HCT116 (cell line): ENCODE data around the gene BORA. TPM values are rescaled to one million over a fixed set of nuclear protein-coding genes. Genes with fewer than 3 reads are reported as not detected.

Experiments
- ATAC-seq: fragments of 200-7000 bp; cut with Tn5 transposase; 2 replicates; pipeline ENCODE4 v1.9.1; 2020; ENCODE audit warnings: mild to moderate bottlenecking, moderate library complexity
- BruUV-seq: library from RNA; stranded (reverse); fragments of 400-500 nt; replicated peaks from 2 replicates; lab custom pipeline; 2021; lab: Mats Ljungman, UMichigan
- CTCF ChIA-PET: fragments of 300-600 bp; sonication (Branson Sonifier 250); formaldehyde crosslinking; loops from one replicate; lab custom pipeline; 2021; ENCODE audit warnings: antibody characterized with exemption; lab: Charles Lee
- POLR2A ChIA-PET: fragments of 300-600, 350-600 bp; sonication (Branson Sonifier 250); formaldehyde crosslinking; loops from one replicate; lab custom pipeline; 2021; ENCODE audit warnings: antibody characterized with exemption; lab: Charles Lee
- RAD21 ChIA-PET, 2 experiments: fragments of 300-600 bp; sonication (Branson Sonifier 250); formaldehyde crosslinking; loops; one replicate each; lab custom pipeline; 2023; ENCODE audit warnings: low total read pairs in 2 of 2; ENCODE audit not compliant: uncharacterized antibody in 2 of 2, unreplicated experiment in 2 of 2, low non-redundant PET in 1 of 2; lab: Charles Lee
- DNase-seq: peaks from one replicate; pipeline ENCODE4 v3.0.0-alpha.2; 2010; ENCODE audit warnings: low read depth, low spot score
- H2AFZ ChIP-seq: fragments of 200-600 bp; shearing (Covaris generic), sonication (generic); 2 replicates; pipeline ENCODE4 v1.6.1; 2017; ENCODE audit warnings: low read depth, mixed run types, mixed read lengths, antibody characterized with exemption, low read length; ENCODE audit not compliant: poor library complexity, severe bottlenecking
- H3K27ac ChIP-seq: 2 replicates; pipeline ENCODE4 v1.5.1; 2012; ENCODE audit warnings: low read depth, low read length
- H3K27me3 ChIP-seq: fragments of 200-600 bp; sonication (generic); 2 replicates; pipeline ENCODE4 v1.6.1; 2016; ENCODE audit warnings: mixed run types, low read length, mixed read lengths; ENCODE audit not compliant: insufficient read depth
- H3K36me3 ChIP-seq, 2 experiments: fragments of 200-500 bp in 1 of 2; fragments of 200-600 bp in 1 of 2; sonication (Bioruptor generic) in 1 of 2; sonication (generic) in 1 of 2; 2 replicates each; pipeline versions ENCODE4 v1.5.1 to v1.6.1; 2014 to 2016; ENCODE audit warnings: low read length in 2 of 2, inconsistent platforms in 1 of 2, mixed read lengths in 1 of 2, mixed run types in 1 of 2; ENCODE audit not compliant: insufficient read depth in 2 of 2, control insufficient read depth in 1 of 2
- H3K4me1 ChIP-seq, 2 experiments: fragments of 200-600 bp in 1 of 2; sonication (generic) in 1 of 2; 2 replicates each; pipeline versions ENCODE4 v1.5.1 to v1.6.1; 2012 to 2017; ENCODE audit warnings: low read length in 2 of 2, inconsistent platforms in 1 of 2, mild to moderate bottlenecking in 1 of 2, mixed read lengths in 1 of 2, mixed run types in 1 of 2, moderate library complexity in 1 of 2; ENCODE audit not compliant: insufficient read depth in 2 of 2, control insufficient read depth in 1 of 2
- H3K4me2 ChIP-seq: fragments of 200-600 bp; sonication (generic); 2 replicates; pipeline ENCODE4 v1.6.1; 2017; ENCODE audit warnings: mixed run types, low read length, mixed read lengths
- H3K4me3 ChIP-seq, 2 experiments: fragments of 200-600 bp in 1 of 2; sonication (generic) in 1 of 2; replicated peaks in 1 of 2; 2 replicates each; pipeline ENCODE4 v1.5.1; 2011 to 2016; ENCODE audit warnings: low read length in 2 of 2, control low read depth in 1 of 2, low read depth in 1 of 2, mild to moderate bottlenecking in 1 of 2, mixed read lengths in 1 of 2, mixed run types in 1 of 2
- H3K79me2 ChIP-seq: fragments of 200-600 bp; sonication (generic); 2 replicates; pipeline ENCODE4 v1.6.1; 2017; ENCODE audit warnings: mild to moderate bottlenecking, mixed run types, low read length, moderate library complexity, mixed read lengths; ENCODE audit not compliant: insufficient read depth
- H3K9ac ChIP-seq: fragments of 200-600 bp; sonication (generic); 2 replicates; pipeline ENCODE4 v1.6.1; 2016; ENCODE audit warnings: low read length, mixed read lengths
- H3K9me2 ChIP-seq: fragments of 200-600 bp; sonication (generic), shearing (Covaris generic); 2 replicates; pipeline ENCODE4 v1.6.1; 2017; ENCODE audit warnings: mixed run types, mild to moderate bottlenecking, moderate library complexity; ENCODE audit not compliant: insufficient read depth
- H3K9me3 ChIP-seq, 2 experiments: fragments of 200-500 bp in 1 of 2; fragments of 200-600 bp in 1 of 2; sonication (Bioruptor generic) in 1 of 2; sonication (generic) in 1 of 2; 2 replicates each; pipeline ENCODE4 v1.6.1; 2014 to 2017; ENCODE audit warnings: low read length in 2 of 2, mixed read lengths in 2 of 2, inconsistent platforms in 1 of 2, low read depth in 1 of 2, mild to moderate bottlenecking in 1 of 2, mixed run types in 1 of 2, moderate library complexity in 1 of 2; ENCODE audit not compliant: control insufficient read depth in 1 of 2, insufficient read depth in 1 of 2
- H4K20me1 ChIP-seq: fragments of 200-600 bp; sonication (generic), shearing (Covaris generic); 2 replicates; pipeline ENCODE4 v1.6.1; 2017; ENCODE audit warnings: mixed run types, mild to moderate bottlenecking, moderate library complexity; ENCODE audit not compliant: insufficient read depth
- ATF3 ChIP-seq: IDR thresholded peaks from 2 replicates; pipeline ENCODE4 v1.6.1; 2012
- CBX3 ChIP-seq: IDR thresholded peaks from 2 replicates; pipeline ENCODE4 v1.6.1; 2012; ENCODE audit warnings: low read depth
- CEBPB ChIP-seq: IDR thresholded peaks from 2 replicates; pipeline ENCODE4 v1.6.1; 2012; ENCODE audit warnings: low read depth
- EGR1 ChIP-seq: IDR thresholded peaks from 2 replicates; pipeline ENCODE4 v1.6.1; 2012; ENCODE audit warnings: low read depth
- EZH2 ChIP-seq: fragments of 200-600 bp; sonication (generic); IDR thresholded peaks from 2 replicates; pipeline ENCODE4 v1.6.1; 2017; ENCODE audit warnings: antibody characterized with exemption, mixed run types
- EZH2phosphoT487 ChIP-seq: fragments of 200-600 bp; IDR thresholded peaks from 2 replicates; pipeline ENCODE4 v1.6.1; 2018; ENCODE audit warnings: antibody characterized with exemption, borderline replicate concordance
- JUND ChIP-seq: IDR thresholded peaks from 2 replicates; pipeline ENCODE4 v1.6.1; 2012
- MAX ChIP-seq: IDR thresholded peaks from 2 replicates; pipeline ENCODE4 v1.6.1; 2012
- POLR2AphosphoS5 ChIP-seq: IDR thresholded peaks from 2 replicates; pipeline ENCODE4 v1.6.1; 2011; ENCODE audit warnings: mild to moderate bottlenecking, low read depth, low read length, moderate library complexity
- RAD21 ChIP-seq: IDR thresholded peaks from 2 replicates; pipeline ENCODE4 v1.6.1; 2012; ENCODE audit warnings: low read depth, mild to moderate bottlenecking
- REST ChIP-seq: IDR thresholded peaks from 2 replicates; pipeline ENCODE4 v1.6.1; 2012; ENCODE audit warnings: low read depth
- SIN3A ChIP-seq: IDR thresholded peaks from 2 replicates; pipeline ENCODE4 v1.6.1; 2012; ENCODE audit warnings: low read depth
- SP1 ChIP-seq: IDR thresholded peaks from 2 replicates; pipeline ENCODE4 v1.6.1; 2012; ENCODE audit warnings: low read depth
- ZFX ChIP-seq: fragments of 450-650 bp; IDR thresholded peaks from 2 replicates; pipeline ENCODE4 v1.6.1; 2017
- intact Hi-C: fragments of 100-400 bp; cut with micrococcal nuclease; formaldehyde crosslinking; loops from 2 replicates; pipeline ENCODE4 v1.10.0; 2022
- total RNA-seq: library from RNA; stranded (reverse); gene quantifications from one replicate; pipeline ENCODE4 v1.2.1, GENCODE V29; 2021; ENCODE audit not compliant: unreplicated experiment
- TF ChIP-seq, protein P1 (sequence below): IDR thresholded peaks from 2 replicates; pipeline ENCODE4 v1.6.1; 2011; ENCODE audit warnings: mild to moderate bottlenecking, low read length, moderate library complexity; ENCODE audit not compliant: insufficient replicate concordance; ENCODE audit errors: extremely low read depth

Gene BORA
- total RNA-seq, 1 experiment from 2014 or later = 27.6 TPM

DNA sequence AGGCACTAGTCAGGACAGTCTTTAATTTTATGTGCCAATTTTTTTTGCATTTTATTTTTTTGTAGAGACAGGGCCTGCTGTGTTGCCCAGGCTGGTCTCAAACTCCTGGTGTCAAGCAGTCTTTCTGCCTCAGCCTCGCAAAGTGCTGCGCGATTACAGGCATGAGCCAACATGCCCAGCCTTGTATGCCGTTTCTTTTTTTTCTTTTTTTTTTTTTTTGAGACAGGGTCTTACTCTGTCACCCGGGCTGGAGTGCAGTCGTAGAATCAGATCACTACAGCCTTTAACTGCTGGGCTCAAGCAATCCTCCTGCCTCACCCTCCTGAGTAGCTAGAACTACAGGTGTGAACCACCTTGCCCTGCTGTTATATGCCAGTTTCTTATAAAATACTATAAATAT is 26.4 kb downstream of the BORA start:
- no peaks in the 10 kb centered on the region for H3K9me2 ChIP-seq
- H3K4me2 ChIP-seq = no peak overlapping the region
- no peak overlapping the region for H2AFZ ChIP-seq
- DNase-seq (no peak), ATAC-seq (no peak)
- H4K20me1 ChIP-seq = peaks cover 4% of the 10 kb centered on the region; the same call in 1 of the 2 replicates
- POLR2A ChIA-PET = no interaction called here
- H3K4me3 ChIP-seq = no peak overlapping the region
- peaks cover 68% of the 10 kb centered on the region for H3K79me2 ChIP-seq
- CTCF ChIA-PET = no interaction called here
- intact Hi-C loops = no loop called here
- TF ChIP-seq, protein P1, sequence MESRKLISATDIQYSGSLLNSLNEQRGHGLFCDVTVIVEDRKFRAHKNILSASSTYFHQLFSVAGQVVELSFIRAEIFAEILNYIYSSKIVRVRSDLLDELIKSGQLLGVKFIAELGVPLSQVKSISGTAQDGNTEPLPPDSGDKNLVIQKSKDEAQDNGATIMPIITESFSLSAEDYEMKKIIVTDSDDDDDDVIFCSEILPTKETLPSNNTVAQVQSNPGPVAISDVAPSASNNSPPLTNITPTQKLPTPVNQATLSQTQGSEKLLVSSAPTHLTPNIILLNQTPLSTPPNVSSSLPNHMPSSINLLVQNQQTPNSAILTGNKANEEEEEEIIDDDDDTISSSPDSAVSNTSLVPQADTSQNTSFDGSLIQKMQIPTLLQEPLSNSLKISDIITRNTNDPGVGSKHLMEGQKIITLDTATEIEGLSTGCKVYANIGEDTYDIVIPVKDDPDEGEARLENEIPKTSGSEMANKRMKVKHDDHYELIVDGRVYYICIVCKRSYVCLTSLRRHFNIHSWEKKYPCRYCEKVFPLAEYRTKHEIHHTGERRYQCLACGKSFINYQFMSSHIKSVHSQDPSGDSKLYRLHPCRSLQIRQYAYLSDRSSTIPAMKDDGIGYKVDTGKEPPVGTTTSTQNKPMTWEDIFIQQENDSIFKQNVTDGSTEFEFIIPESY = no peak
- no peak for TF ChIP-seq REST
- TF ChIP-seq POLR2AphosphoS5 = no peak
- TF ChIP-seq EZH2phosphoT487 = no peak
- no peak for TF ChIP-seq JUND
- no peak for TF ChIP-seq CBX3
- no peak for TF ChIP-seq SP1
- no peak for TF ChIP-seq CEBPB
- no peak for TF ChIP-seq ATF3
- no peak for TF ChIP-seq ZFX
- no peak for TF ChIP-seq EZH2
- TF ChIP-seq SIN3A = no peak
- no peak for TF ChIP-seq RAD21
- TF ChIP-seq MAX = no peak
- TF ChIP-seq EGR1 = no peak
- H3K9ac ChIP-seq = no peak overlapping the region
- no peak overlapping the region for H3K27ac ChIP-seq
- RAD21 ChIA-PET = no interaction called here
- no peaks in the 10 kb centered on the region for H3K4me1 ChIP-seq
- H3K36me3 ChIP-seq = peaks cover 51 to 64% of the 10 kb centered on the region in 2 experiments
- H3K9me3 ChIP-seq = no peaks in the 10 kb centered on the region
- no TSS peak for BruUV-seq
- H3K27me3 ChIP-seq = no peaks in the 10 kb centered on the region
